ENCODE measurements around the gene KXD1.

- TF ChIP-seq POLR2A (IDR thresholded peaks at IDR 0.05; ENCODE audit: low read length) (no peak), GATA1 (IDR thresholded peaks at IDR 0.05; ENCODE audit: low read depth, low read length) (no peak)
These were observed 41.8 kb downstream of the KXD1 start for GRCh38 chr19:18599485-18599884.
